WERI-Rb-1 (cell line): ENCODE measurements around the gene EPN1.

Experiments used
- DNase-seq: peaks from one replicate; pipeline ENCODE4 v3.0.0-alpha.2; 2020
- H3K27ac ChIP-seq: fragments of 250-450 bp; sonication (Bioruptor Pico); 2 replicates; pipeline ENCODE4 v1.5.1; 2020; ENCODE audit warnings: mild to moderate bottlenecking, moderate library complexity
- H3K27me3 ChIP-seq: fragments of 250-450 bp; sonication (Bioruptor Pico); 2 replicates; pipeline ENCODE4 v1.5.1; 2021; ENCODE audit warnings: mild to moderate bottlenecking, low read depth, moderate library complexity; ENCODE audit not compliant: insufficient read depth, severe bottlenecking
- H3K36me3 ChIP-seq: fragments of 250-450 bp; sonication (Bioruptor Pico); 2 replicates; pipeline ENCODE4 v1.5.1; 2020; ENCODE audit warnings: mild to moderate bottlenecking, moderate library complexity
- H3K4me3 ChIP-seq: 2 replicates; pipeline ENCODE4 v1.5.1; 2011; ENCODE audit warnings: low read depth, mild to moderate bottlenecking, control low read depth, low read length
- H3K9me3 ChIP-seq: fragments of 250-450 bp; sonication (Bioruptor Pico); 2 replicates; pipeline ENCODE4 v1.5.1; 2021; ENCODE audit warnings: mild to moderate bottlenecking, moderate library complexity; ENCODE audit not compliant: severe bottlenecking
- TF ChIP-seq, protein P1 (sequence below): IDR thresholded peaks from 2 replicates; pipeline ENCODE4 v1.5.1; 2011; ENCODE audit warnings: low read depth, mild to moderate bottlenecking, control low read depth, inconsistent platforms, low read length

The EPN1 gene

DNA sequence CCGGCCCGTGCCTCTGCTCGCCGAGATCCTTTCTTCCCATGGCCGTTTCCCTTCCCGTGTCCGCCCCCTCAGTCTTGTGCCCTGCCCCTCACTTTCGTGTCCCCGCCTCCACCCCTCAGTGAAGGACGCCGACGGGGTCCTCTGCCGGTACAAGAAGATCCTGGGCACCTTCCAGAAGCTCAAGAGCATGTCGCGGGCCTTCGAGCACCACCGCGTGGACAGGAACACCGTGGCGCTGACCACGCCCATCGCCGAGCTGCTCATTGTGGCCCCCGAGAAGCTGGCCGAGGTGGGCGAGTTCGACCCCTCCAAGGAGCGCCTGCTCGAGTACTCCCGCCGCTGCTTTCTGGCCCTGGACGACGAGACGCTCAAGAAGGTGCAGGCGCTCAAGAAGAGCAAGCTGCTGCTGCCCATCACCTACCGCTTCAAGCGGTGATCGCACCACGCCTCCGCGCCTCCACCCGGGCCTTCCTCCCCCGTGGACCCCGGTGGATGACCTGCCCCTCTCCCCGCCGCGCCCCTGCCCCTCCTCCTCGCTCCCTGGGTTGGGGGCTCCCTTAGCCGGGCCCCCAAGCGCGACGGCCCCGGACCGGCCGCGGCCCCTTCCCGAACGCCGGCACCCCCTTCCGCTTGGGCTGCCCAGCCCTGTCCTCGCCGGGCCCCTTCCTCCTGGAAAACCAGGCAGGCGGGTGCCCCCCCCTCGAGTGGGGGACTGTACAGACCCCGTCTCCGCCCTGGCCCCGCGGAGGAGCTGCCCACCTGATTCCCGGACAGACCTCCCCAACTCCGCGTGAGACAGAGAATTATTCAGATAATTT lies 22.5 kb upstream of the EPN1 start:
- TF ChIP-seq, protein P1, sequence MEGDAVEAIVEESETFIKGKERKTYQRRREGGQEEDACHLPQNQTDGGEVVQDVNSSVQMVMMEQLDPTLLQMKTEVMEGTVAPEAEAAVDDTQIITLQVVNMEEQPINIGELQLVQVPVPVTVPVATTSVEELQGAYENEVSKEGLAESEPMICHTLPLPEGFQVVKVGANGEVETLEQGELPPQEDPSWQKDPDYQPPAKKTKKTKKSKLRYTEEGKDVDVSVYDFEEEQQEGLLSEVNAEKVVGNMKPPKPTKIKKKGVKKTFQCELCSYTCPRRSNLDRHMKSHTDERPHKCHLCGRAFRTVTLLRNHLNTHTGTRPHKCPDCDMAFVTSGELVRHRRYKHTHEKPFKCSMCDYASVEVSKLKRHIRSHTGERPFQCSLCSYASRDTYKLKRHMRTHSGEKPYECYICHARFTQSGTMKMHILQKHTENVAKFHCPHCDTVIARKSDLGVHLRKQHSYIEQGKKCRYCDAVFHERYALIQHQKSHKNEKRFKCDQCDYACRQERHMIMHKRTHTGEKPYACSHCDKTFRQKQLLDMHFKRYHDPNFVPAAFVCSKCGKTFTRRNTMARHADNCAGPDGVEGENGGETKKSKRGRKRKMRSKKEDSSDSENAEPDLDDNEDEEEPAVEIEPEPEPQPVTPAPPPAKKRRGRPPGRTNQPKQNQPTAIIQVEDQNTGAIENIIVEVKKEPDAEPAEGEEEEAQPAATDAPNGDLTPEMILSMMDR: no peak
- Histone ChIP-seq H3K27ac (no peak overlapping the region), H3K36me3 (peaks cover 39% of the 10 kb centered on the region), H3K27me3 (no peaks in the 10 kb centered on the region), H3K4me3 (no peak overlapping the region), H3K9me3 (no peaks in the 10 kb centered on the region)
- DNase-seq: no peak

DNA sequence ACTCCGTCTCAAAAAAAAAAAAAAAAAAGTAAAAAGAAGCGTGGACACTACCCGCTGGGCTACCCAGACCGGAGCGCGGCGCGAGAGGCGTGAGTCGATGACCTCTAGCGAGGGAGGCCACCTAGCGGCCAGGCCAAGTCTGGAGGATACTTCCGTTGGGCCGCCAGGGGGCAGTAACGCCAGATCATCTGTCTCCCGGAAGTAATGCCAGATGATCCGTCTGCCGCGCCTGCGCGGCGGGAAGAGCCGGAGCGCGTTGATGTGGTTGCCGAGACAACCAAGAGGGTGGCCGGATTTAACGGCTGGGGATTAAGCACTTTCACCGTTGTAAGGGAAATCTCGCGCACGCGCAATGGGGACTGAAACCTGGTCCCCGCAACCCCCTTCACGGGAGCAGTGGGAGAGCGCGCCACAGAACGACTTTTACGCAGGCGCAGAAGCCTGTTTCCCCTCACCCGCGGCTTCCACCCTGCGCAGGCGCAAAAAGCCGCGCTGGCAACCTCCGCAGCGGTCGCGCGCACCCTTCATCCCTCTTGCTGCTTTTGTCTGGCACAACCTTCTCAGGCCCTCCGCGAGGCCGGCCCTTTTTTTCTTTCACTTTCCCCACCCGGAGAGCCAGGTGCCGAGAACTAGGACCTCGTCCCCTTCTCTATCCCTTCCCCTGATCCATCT lies 21.2 kb upstream of the EPN1 start:
- H3K4me3 ChIP-seq: peak overlapping the region; percentile 99
- peak; percentile 99 for DNase-seq
- no peaks in the 10 kb centered on the region for H3K27me3 ChIP-seq
- TF ChIP-seq, protein P1: peak; percentile 98
- H3K27ac ChIP-seq: peak overlapping the region; percentile 99
- H3K9me3 ChIP-seq: no peaks in the 10 kb centered on the region
- H3K36me3 ChIP-seq: peaks cover 48% of the 10 kb centered on the region

DNA sequence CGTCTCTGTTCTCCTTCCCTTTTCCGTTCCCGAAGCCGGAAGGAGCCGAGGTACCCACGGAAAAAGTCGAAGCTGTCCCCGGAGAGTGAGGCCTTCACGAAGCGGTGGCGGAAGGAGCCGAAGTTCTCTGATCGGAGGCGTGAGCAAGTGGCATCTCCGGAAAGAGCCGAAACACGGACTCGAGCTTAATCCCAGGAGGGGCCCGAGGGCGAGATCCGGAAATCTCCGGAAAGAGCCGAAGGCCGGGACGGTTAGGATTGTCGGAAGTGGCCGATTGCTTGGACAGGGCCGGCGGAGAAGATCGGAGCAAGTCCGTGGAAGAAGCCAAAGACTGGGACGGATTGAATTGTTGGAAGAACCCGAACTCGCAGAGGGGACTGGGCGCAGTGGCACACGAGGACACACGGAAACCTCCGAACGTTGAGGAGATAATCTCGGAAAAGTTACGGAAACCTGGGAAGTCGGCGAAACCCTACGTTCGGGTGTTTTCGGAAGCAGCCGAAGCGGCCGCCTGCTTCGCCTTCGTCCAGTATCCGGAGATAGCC lies 20.6 kb upstream of the EPN1 start:
- Histone ChIP-seq H3K9me3 (no peaks in the 10 kb centered on the region), H3K27ac (peak overlapping the region; percentile 99), H3K36me3 (peaks cover 53% of the 10 kb centered on the region), H3K4me3 (peak overlapping the region; percentile 99), H3K27me3 (no peaks in the 10 kb centered on the region)
- peak; percentile 99 for DNase-seq
- TF ChIP-seq, protein P1: no peak

DNA sequence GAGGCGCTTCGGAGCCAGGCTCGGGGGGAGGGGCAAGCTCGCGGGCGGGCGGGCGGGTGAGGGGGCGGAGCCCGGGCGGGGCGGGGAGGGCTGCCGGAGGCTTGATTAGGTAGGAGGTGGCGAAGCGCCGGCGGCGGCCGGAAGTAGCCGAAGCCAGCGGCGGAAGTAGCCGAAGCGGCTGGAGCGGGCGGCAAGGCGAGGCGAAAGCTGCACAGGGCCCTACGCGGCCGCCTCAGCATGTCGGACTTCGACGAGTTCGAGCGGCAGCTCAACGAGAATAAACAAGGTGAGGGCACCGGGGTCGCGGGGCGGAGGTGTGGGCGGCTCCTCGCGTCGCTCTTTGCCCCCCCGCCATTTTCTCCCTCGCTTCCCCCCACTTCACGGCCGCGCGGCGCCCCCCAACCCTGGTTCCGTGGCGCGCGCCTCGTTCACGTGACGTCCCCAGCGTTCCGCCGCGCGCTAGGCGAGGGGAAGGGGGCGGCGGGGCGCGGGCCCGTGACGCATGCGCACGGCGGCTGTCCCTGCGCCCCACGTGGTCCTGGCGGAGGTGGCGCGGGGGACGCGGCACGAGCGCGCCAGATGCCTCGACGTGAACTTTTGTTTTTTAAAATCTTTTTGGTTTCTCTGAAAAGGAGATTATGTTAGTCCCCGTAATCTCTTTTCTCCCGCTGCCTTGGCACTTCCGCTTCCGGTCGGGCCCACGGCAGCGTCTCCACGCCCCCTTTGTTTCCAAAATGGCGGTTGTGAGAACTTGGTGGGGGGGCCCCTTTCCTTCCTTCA lies 20.0 kb upstream of the EPN1 start, which contains the start of gene U2AF2:
Gene U2AF2 (plus strand): TSS at position 168 of the 780 bp plus-strand sequence. CDS start 70 bp downstream, at position 238.
- TF ChIP-seq, protein P1: no peak

DNA sequence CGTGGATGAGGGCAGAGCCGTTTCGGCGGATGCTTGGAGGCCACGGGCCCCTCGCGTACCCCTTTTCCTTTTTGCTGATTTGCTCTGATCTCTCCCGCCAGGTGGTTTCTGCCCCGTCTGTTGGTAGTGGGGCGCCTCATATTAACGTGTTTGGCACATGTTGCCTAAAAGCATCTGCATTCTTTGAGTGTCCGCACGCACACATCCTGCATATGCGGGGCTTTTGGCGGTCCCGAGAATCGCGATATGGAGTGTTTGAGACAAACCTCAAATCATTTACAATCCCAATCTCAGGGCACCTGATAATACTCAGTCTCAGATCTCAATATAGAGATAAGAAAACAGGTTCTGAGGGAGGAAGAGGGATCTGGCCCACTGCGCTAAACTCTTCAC lies 19.4 kb upstream of the EPN1 start:
- Histone ChIP-seq H3K4me3 (peak overlapping the region; percentile 99), H3K36me3 (peaks cover 57% of the 10 kb centered on the region), H3K9me3 (no peaks in the 10 kb centered on the region), H3K27ac (peak overlapping the region; percentile 99), H3K27me3 (no peaks in the 10 kb centered on the region)
- DNase-seq: no peak
- TF ChIP-seq, protein P1: no peak

More for the DNA sequence above, 20.0 kb upstream of the EPN1 start, which contains the start of gene U2AF2:
- Histone ChIP-seq H3K36me3 (peaks cover 55% of the 10 kb centered on the region), H3K27me3 (no peaks in the 10 kb centered on the region), H3K9me3 (no peaks in the 10 kb centered on the region), H3K4me3 (peak within 1 kb of the TSS; percentile 99), H3K27ac (peak within 1 kb of the TSS; percentile 99)
- DNase-seq: peak; percentile 94
